SH-SY5Y (cell line): Measurements from ENCODE around the gene LETM1.

Experiments
- GATA2 ChIP-seq: IDR thresholded peaks from 2 replicates; pipeline ENCODE4 v1.6.1; 2011; ENCODE audit warnings: mild to moderate bottlenecking, low read depth, low read length
- GATA3 ChIP-seq: IDR thresholded peaks from 2 replicates; pipeline ENCODE4 v1.6.1; 2011; ENCODE audit warnings: low read depth, mild to moderate bottlenecking, low read length, moderate library complexity

- no peak for TF ChIP-seq GATA2
- no peak for TF ChIP-seq GATA3
These were observed 46.9 kb downstream of the LETM1 start for GRCh38 chr4:1808851-1809753.
